Stimulated activated CD4-positive, alpha-beta T cell treated with anti-CD3 and anti-CD28 coated beads, Interleukin-12 subunit alpha, Interleukin-12 subunit beta, amount 100 ng/mL, for 24 hours (primary cell): ENCODE measurements around the gene FOXP4.

Experiments
- DNase-seq, 2 experiments: peaks; one replicate each; pipeline ENCODE4 v3.0.0-alpha.2; 2020; ENCODE audit warnings: low read depth in 2 of 2

FOXP4 gene

GRCh38 chr6:41625442-41625841 is 79.3 kb downstream of the FOXP4 start:
- no peak for DNase-seq

- no peak for DNase-seq
Observed at GRCh38 chr6:41626022-41626421, 79.8 kb downstream of the FOXP4 start.

- no peak for DNase-seq
Observed at GRCh38 chr6:41626917-41627316, 80.7 kb downstream of the FOXP4 start.

- DNase-seq, result no peak
Observed at GRCh38 chr6:41629128-41629527, 82.9 kb downstream of the FOXP4 start.

GRCh38 chr6:41630069-41630468 is 83.9 kb downstream of the FOXP4 start:
- DNase-seq, result no peak

- DNase-seq, result no peak
Observed at GRCh38 chr6:41630946-41631345, 84.8 kb downstream of the FOXP4 start.

GRCh38 chr6:41633056-41633634 is 87.0 kb downstream of the FOXP4 start:
- DNase-seq, result no peak

GRCh38 chr6:41634657-41635056 is 88.5 kb downstream of the FOXP4 start:
- no peak for DNase-seq

- no peak for DNase-seq
Observed at GRCh38 chr6:41635365-41635764, 89.2 kb downstream of the FOXP4 start.

- no peak for DNase-seq
Observed at GRCh38 chr6:41636833-41637193, 90.6 kb downstream of the FOXP4 start.

GRCh38 chr6:41637194-41638001 is 91.2 kb downstream of the FOXP4 start:
- DNase-seq, result no peak

GRCh38 chr6:41638002-41638934 is 92.1 kb downstream of the FOXP4 start, which contains the start of gene MDFI:
Gene MDFI (plus strand): TSS chr6:41638468. CDS start chr6:41638750, 282 bp downstream.
- DNase-seq, result no peak

- DNase-seq, result no peak
Observed at GRCh38 chr6:41638935-41639808, 93.0 kb downstream of the FOXP4 start.

GRCh38 chr6:41639809-41640371 is 93.7 kb downstream of the FOXP4 start:
- DNase-seq, result no peak

GRCh38 chr6:41640426-41640825 is 94.2 kb downstream of the FOXP4 start:
- DNase-seq, result no peak

GRCh38 chr6:41641352-41641925 is 95.3 kb downstream of the FOXP4 start:
- no peak for DNase-seq

GRCh38 chr6:41642090-41642959 is 96.1 kb downstream of the FOXP4 start:
- DNase-seq, result no peak

- DNase-seq, result no peak
Observed at GRCh38 chr6:41642960-41643898, 97.0 kb downstream of the FOXP4 start.

- no peak for DNase-seq
Observed at GRCh38 chr6:41643899-41644269, 97.7 kb downstream of the FOXP4 start.
